HG02642 (cell line): Measurements from ENCODE around the gene TFB1M.
A peak's percentile ranks its signal among the peaks of the same experiment; 100 is the strongest.
"Not testable (repeated sequence)": the region's sequence is repeated elsewhere in the genome, so short reads cannot be mapped to it uniquely, and the experiment has no call there.

ENCODE experiments used
- ATAC-seq: cut with Tn5 transposase; IDR thresholded peaks from one replicate; pipeline ENCODE4 v1.9.1; 2021; ENCODE audit warnings: mild to moderate bottlenecking; ENCODE audit not compliant: unreplicated experiment, poor library complexity

The TFB1M gene

GRCh38 chr6:155245193-155245592 is 69.1 kb downstream of the TFB1M start:
- no peak for ATAC-seq

DNA sequence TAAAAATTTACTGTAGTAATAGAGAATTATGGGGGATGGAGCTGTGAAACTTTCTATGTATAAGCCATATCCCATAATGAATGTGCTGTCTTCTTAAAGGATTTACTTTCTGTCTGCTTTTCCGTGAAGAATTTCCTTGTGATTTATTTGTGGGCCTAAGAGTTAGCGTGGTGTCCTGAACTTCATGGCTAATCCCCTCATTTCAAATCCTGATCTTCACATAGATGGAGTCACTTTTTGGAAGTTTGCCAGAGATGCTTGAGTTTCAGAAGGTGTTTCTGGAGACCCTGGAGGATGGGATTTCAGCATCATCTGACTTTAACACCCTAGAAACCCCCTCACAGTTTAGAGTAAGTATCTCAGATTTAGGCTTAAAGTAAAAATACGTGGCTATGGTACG is 69.8 kb downstream of the TFB1M start:
- ATAC-seq = no peak

GRCh38 chr6:155241966-155242365 is 72.3 kb downstream of the TFB1M start:
- ATAC-seq = no peak

- ATAC-seq = no peak
Measured at GRCh38 chr6:155240905-155241600, 73.2 kb downstream of the TFB1M start.

GRCh38 chr6:155237613-155238012 is 76.7 kb downstream of the TFB1M start:
- no peak for ATAC-seq

GRCh38 chr6:155235087-155235486 is 79.2 kb downstream of the TFB1M start:
- no peak for ATAC-seq

- no peak for ATAC-seq
Measured at GRCh38 chr6:155234687-155235086, 79.6 kb downstream of the TFB1M start.

DNA sequence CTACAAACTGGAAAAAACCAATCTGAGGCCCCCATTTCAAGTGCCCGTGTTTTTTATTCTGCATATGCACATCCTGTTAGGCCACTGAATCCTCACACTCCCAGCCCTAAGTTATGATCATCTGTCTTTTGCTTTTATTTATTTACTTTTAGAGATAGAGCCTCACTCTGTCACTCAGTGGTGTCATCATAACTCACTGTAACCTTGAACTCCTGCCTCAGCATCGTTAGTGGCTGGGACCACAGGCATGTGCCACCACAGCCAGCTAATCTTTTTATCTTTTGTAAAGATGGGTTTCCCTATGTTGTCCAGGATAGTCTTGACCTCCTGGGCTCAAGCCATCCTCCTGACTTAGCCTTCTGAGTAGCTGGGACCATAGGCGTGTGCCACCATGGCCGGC is 80.1 kb downstream of the TFB1M start:
- no peak for ATAC-seq

DNA sequence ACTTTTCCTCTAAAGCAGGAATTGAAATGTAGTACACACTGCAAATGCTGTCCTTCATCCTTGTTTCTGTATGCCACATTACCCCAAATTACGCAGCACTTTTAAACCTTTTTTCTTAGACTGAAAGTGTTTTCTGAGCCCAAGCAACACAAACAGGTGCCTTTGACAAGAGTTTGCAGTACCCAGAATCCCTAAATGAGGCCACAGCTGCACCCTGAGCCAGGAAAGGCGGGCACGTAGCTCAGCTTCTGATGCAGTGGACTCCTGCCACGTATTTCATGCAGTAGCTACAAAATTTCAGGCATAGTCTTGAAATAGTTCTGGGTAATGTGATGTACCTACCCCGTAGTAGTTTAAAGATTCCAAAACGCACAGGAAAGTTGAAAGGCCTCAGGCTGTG is 81.4 kb downstream of the TFB1M start:
- ATAC-seq = no peak

- not testable (repeated sequence) for ATAC-seq
Measured at GRCh38 chr6:155230975-155231374, 83.3 kb downstream of the TFB1M start.

DNA sequence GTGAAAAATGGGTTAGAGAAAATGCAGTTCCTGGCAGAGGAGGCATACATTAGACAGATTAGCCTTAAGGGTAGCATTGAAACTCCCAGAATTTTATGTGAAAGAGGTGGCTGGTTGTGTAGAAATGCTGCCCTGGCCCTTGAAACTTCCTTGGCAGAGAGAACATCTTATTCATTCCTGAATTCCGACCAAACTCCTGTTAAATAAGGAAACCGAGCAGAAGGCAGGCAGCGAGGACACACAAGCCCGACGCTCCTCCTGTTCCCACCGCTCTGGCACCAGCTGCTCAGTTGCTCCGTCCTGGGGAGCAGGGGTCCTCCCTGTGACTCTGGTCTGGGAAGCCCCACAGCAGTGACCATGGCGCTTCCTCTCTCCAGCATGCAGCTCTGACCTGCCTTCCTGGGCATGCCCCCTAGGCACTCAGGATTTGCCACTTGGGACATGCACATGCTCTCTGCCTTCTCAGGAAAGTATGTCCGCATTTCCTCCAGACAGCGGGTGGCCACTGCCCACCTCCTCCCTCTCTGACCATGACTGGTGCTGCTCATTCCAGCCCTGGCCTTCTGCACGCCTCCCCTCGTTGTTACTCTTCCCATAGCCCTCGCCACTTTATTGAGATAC is 85.6 kb downstream of the TFB1M start:
- no peak for ATAC-seq

- ATAC-seq = no peak
Measured at GRCh38 chr6:155227046-155227445, 87.2 kb downstream of the TFB1M start.

DNA sequence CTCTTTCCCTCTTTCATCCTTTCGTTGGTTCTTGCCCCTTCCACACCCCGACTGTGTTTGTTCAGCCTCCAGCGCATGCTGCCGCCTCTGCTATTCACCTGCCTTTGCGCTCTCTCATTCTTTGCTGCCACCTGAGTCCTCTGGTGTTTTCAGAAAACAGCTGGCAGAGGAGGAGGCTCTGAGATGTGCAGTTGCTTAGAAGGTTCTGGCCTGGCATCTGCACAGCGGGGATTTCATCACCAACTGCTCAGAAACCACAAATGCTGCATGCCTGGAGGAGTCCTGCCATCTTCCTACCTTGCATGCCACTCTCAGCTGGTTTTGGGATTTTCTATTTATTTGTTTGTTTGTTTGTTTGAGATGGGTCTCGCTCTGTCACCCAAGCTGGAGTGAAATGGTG is 89.7 kb downstream of the TFB1M start:
- ATAC-seq = no peak

GRCh38 chr6:155223646-155224451 is 90.4 kb downstream of the TFB1M start:
- peak; percentile 96 for ATAC-seq

GRCh38 chr6:155222506-155222905 is 91.8 kb downstream of the TFB1M start:
- ATAC-seq = no peak

DNA sequence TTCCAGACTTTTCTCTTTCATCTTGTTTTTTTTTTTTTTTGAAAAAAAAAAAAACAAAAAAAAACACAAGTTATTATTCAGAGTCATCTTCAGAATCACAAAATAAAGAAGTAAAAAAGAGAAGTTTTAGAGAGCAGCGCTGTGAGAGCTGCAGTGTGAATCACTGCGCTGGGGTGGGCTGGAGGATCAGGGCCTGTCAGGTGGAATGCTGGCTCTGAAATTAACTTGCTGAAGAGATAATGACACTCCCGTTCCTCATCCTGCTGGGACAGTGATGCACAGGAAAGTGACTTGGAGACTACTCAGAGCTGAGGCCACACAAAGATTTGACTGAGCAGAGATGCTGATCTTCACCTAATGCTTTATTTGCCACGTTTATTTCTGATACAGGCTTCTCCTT is 93.2 kb downstream of the TFB1M start:
- no peak for ATAC-seq

GRCh38 chr6:155219858-155220301 is 94.4 kb downstream of the TFB1M start:
- ATAC-seq = no peak

- no peak for ATAC-seq
Measured at GRCh38 chr6:155219299-155219698, 95.0 kb downstream of the TFB1M start.

- ATAC-seq = not testable (repeated sequence)
Measured at GRCh38 chr6:155218711-155219110, 95.6 kb downstream of the TFB1M start.

- no peak for ATAC-seq
Measured at GRCh38 chr6:155216312-155217046, 97.8 kb downstream of the TFB1M start.

DNA sequence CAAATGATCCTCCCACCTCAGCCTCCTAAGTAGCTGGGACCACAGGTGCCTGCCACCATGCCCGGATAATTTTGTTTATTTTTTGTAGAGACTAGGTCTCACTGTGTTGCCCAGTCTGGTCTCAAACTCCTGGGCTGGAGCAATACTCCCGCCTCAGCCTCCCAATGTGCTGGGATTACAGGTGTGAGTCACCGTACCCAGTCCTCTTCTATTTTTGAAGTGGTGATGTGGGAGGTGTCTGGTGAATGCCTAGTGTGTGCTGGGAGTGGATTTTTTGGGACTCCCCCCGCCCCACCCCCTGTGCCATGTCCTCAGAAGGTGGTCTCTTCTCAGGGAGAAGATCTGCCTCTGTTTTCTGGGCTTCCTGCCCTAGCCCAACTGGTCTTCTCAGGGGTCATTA is 98.4 kb downstream of the TFB1M start:
- no peak for ATAC-seq
